HUDEP-2 (cell line): ENCODE data around the gene ZNF880.
A peak's percentile ranks its signal among the peaks of the same experiment; 100 is the strongest.
"Not testable (repeated sequence)": the region's sequence is repeated elsewhere in the genome, so short reads cannot be mapped to it uniquely, and the experiment has no call there.

Experiments
- DNase-seq, 76 experiments: peaks; one replicate each; lab custom pipeline; 2025; ENCODE audit not compliant: unreplicated experiment in 76 of 76; lab: John Stamatoyannopoulos, UW

Gene ZNF880

GRCh38 chr19:52369559-52370340 is at the start of gene ZNF880:
ZNF880 (plus strand) TSS chr19:52369923; CDS start chr19:52369966, 43 bp downstream.
- DNase-seq, result peak in 58 of 76 experiments; percentile 4 to 81 (median 54)

GRCh38 chr19:52322429-52322828 is 47.3 kb upstream of the ZNF880 start:
- no peak for DNase-seq

GRCh38 chr19:52331757-52332156 is 38.0 kb upstream of the ZNF880 start:
- DNase-seq, result no peak

- DNase-seq, result no peak
Observed at GRCh38 chr19:52335768-52336116, 34.0 kb upstream of the ZNF880 start.

GRCh38 chr19:52336117-52336790 is 33.5 kb upstream of the ZNF880 start, which contains the start of gene ZNF610:
ZNF610 (plus strand) TSS chr19:52336243; CDS start chr19:52349173, 12,930 bp downstream.
- peak in 48 of 76 experiments; percentile 2 to 68 (median 33) for DNase-seq

GRCh38 chr19:52336791-52337381 is 32.8 kb upstream of the ZNF880 start:
- no peak for DNase-seq

- not testable (repeated sequence) for DNase-seq
Observed at GRCh38 chr19:52339022-52339421, 30.7 kb upstream of the ZNF880 start.

GRCh38 chr19:52343548-52343947 is 26.2 kb upstream of the ZNF880 start:
- DNase-seq, result peak in 22 of 76 experiments; percentile 1 to 38 (median 7)

- DNase-seq, result no peak
Observed at GRCh38 chr19:52345162-52345561, 24.6 kb upstream of the ZNF880 start.

GRCh38 chr19:52351512-52351911 is 18.2 kb upstream of the ZNF880 start:
- DNase-seq, result peak in 1 of 76 experiments; percentile 1

- no peak for DNase-seq
Observed at GRCh38 chr19:52366414-52366824, 3.3 kb upstream of the ZNF880 start.

- no peak for DNase-seq
Observed at GRCh38 chr19:52370341-52370710, 603 bp downstream of the ZNF880 start.

GRCh38 chr19:52391135-52391534 is 21.4 kb downstream of the ZNF880 start:
- no peak for DNase-seq

GRCh38 chr19:52397310-52398080 is 27.8 kb downstream of the ZNF880 start, which contains the start of gene ZNF528:
ZNF528 (plus strand) TSS chr19:52397849; CDS start chr19:52402014, 4,165 bp downstream.
- peak in 65 of 76 experiments; percentile 2 to 90 (median 68) for DNase-seq

- peak in 1 of 76 experiments; percentile 31 for DNase-seq
Observed at GRCh38 chr19:52398081-52398441, 28.3 kb downstream of the ZNF880 start.

- no peak for DNase-seq
Observed at GRCh38 chr19:52410276-52410675, 40.6 kb downstream of the ZNF880 start.

- no peak for DNase-seq
Observed at GRCh38 chr19:52415711-52416110, 46.0 kb downstream of the ZNF880 start.

GRCh38 chr19:52428937-52429336 is 59.2 kb downstream of the ZNF880 start, which contains the start of gene ZNF534:
ZNF534 (plus strand) TSS chr19:52429148; CDS start chr19:52431475, 2,327 bp downstream.
- DNase-seq, result no peak
